Activated naive CD4-positive, alpha-beta T cell treated with anti-CD3 and anti-CD28 coated beads, Interleukin-2, amount 50 U/mL, for 72 hours (primary cell): ENCODE results near the gene CBLL1. TPM values are rescaled to one million over a fixed set of nuclear protein-coding genes. Genes with fewer than 3 reads are reported as not detected.

Experiments
- ATAC-seq, 2 donors: fragments of 150-1000 bp; cut with Tn5 transposase; 2 replicates each; pipeline ENCODE4 v1.10.0; 2021; ENCODE audit warnings: mild to moderate bottlenecking in 2 of 2, moderate library complexity in 2 of 2
- DNase-seq, 2 donors: peaks; one replicate each; pipeline ENCODE4 v3.0.0; 2021 to 2022; ENCODE audit warnings: low spot score in 2 of 2
- H3K27ac Mint-ChIP-seq, 2 donors: one replicate each; pipeline ENCODE4 v1.8.0; 2022; ENCODE audit warnings: mild to moderate bottlenecking in 2 of 2, mixed read lengths in 2 of 2
- H3K36me3 Mint-ChIP-seq, 2 donors: one replicate each; pipeline ENCODE4 v1.8.0; 2022; ENCODE audit warnings: mixed read lengths in 2 of 2
- H3K9me3 Mint-ChIP-seq, 2 donors: one replicate each; pipeline ENCODE4 v1.8.0; 2022; ENCODE audit warnings: mixed read lengths in 2 of 2
- total RNA-seq, 2 donors: library from RNA; stranded (reverse); gene quantifications; one replicate each; pipeline ENCODE4 v1.2.3, GENCODE V29; 2022

Gene CBLL1
- total RNA-seq, 2 donors from 2014 or later, result 36.8 to 48.9 TPM

- peak in 1 of 2 donors; percentile 91 for ATAC-seq
- Mint-ChIP-seq H3K27ac (no peak overlapping the region), H3K36me3 (no peaks in the 10 kb centered on the region), H3K9me3 (no peaks in the 10 kb centered on the region)
- DNase-seq, result no peak
These were observed 41.2 kb downstream of the CBLL1 start for GRCh38 chr7:107785170-107785569.

- DNase-seq, result no peak
- no peaks in the 10 kb centered on the region for H3K36me3 Mint-ChIP-seq
- no peak for ATAC-seq
- H3K27ac Mint-ChIP-seq, result no peak overlapping the region
- H3K9me3 Mint-ChIP-seq, result no peaks in the 10 kb centered on the region
These were observed 42.0 kb downstream of the CBLL1 start for GRCh38 chr7:107785926-107786325.

GRCh38 chr7:107788216-107788615 lies 44.3 kb downstream of the CBLL1 start:
- DNase-seq (no peak), ATAC-seq (no peak)
- H3K27ac Mint-ChIP-seq, result no peak overlapping the region
- no peaks in the 10 kb centered on the region for H3K9me3 Mint-ChIP-seq
- no peaks in the 10 kb centered on the region for H3K36me3 Mint-ChIP-seq

- ATAC-seq, result no peak
- Mint-ChIP-seq H3K9me3 (no peaks in the 10 kb centered on the region), H3K36me3 (no peaks in the 10 kb centered on the region)
These were observed 44.7 kb downstream of the CBLL1 start for GRCh38 chr7:107788662-107789061.

GRCh38 chr7:107789647-107790046 lies 45.7 kb downstream of the CBLL1 start:
- ATAC-seq, result no peak
- Mint-ChIP-seq H3K27ac (no peak overlapping the region), H3K36me3 (no peaks in the 10 kb centered on the region), H3K9me3 (no peaks in the 10 kb centered on the region)
- no peak for DNase-seq

More at GRCh38 chr7:107788662-107789061, 44.7 kb downstream of the CBLL1 start:
- no peak overlapping the region for H3K27ac Mint-ChIP-seq
- no peak for DNase-seq

GRCh38 chr7:107792364-107792763 lies 48.4 kb downstream of the CBLL1 start:
- Mint-ChIP-seq H3K36me3 (no peaks in the 10 kb centered on the region), H3K9me3 (no peaks in the 10 kb centered on the region), H3K27ac (no peak overlapping the region)
- no peak for ATAC-seq
- DNase-seq, result no peak

- H3K27ac Mint-ChIP-seq, result no peak overlapping the region
- H3K9me3 Mint-ChIP-seq, result no peaks in the 10 kb centered on the region
- no peaks in the 10 kb centered on the region for H3K36me3 Mint-ChIP-seq
- ATAC-seq (no peak), DNase-seq (no peak)
These were observed 55.8 kb downstream of the CBLL1 start for GRCh38 chr7:107799647-107800264.

GRCh38 chr7:107803009-107803610 lies 59.2 kb downstream of the CBLL1 start, which contains the start of gene SLC26A3:
Gene SLC26A3 (minus strand): TSS chr7:107803223. CDS start chr7:107794509, 8,714 bp downstream.
- Mint-ChIP-seq H3K9me3 (no peaks in the 10 kb centered on the region), H3K36me3 (no peaks in the 10 kb centered on the region), H3K27ac (no peak within 1 kb of the TSS)
- no peak for DNase-seq
- ATAC-seq, result no peak

- ATAC-seq (no peak), DNase-seq (no peak)
- no peak overlapping the region for H3K27ac Mint-ChIP-seq
- H3K9me3 Mint-ChIP-seq, result no peaks in the 10 kb centered on the region
- H3K36me3 Mint-ChIP-seq, result no peaks in the 10 kb centered on the region
These were observed 65.2 kb downstream of the CBLL1 start for GRCh38 chr7:107809179-107809578.

- no peaks in the 10 kb centered on the region for H3K9me3 Mint-ChIP-seq
- H3K27ac Mint-ChIP-seq, result no peak overlapping the region
- DNase-seq (no peak), ATAC-seq (no peak)
- no peaks in the 10 kb centered on the region for H3K36me3 Mint-ChIP-seq
These were observed 66.7 kb downstream of the CBLL1 start for GRCh38 chr7:107810626-107811025.

Other genes with a start within 250 kb of the CBLL1 start
- gene COG5, start 180.2 kb upstream of the CBLL1 start, total RNA-seq, result 10 to 100 TPM; 30.9 to 49.2 TPM
- 10 to 100 TPM in 1 of 2 donors, 1 to 10 TPM in 1; 8.9 to 11.7 TPM for gene DUS4L, start 180.2 kb upstream of the CBLL1 start, total RNA-seq
- gene BCAP29, start 163.9 kb upstream of the CBLL1 start, total RNA-seq, result 10 to 100 TPM; 19.5 to 23.3 TPM
- 1 to 10 TPM; 1.1 to 2.5 TPM for gene SLC26A4, start 83.3 kb upstream of the CBLL1 start, total RNA-seq
- not detected for gene SLC26A3, start 59.1 kb downstream of the CBLL1 start, total RNA-seq
- 10 to 100 TPM; 82.8 to 96.5 TPM for gene DLD, start 147.0 kb downstream of the CBLL1 start, total RNA-seq